ENCODE measurements around the gene SPNS2.

Gene SPNS2

GRCh38 chr17:4503283-4504025, 4.8 kb downstream of the SPNS2 start:
- DNase-seq (ENCODE audit: low read depth in 2 of 2), result no peak

- DNase-seq (ENCODE audit: low read depth in 2 of 2), result no peak
Measured at GRCh38 chr17:4504188-4504587, 5.5 kb downstream of the SPNS2 start.

GRCh38 chr17:4505187-4505586, 6.5 kb downstream of the SPNS2 start:
- DNase-seq (ENCODE audit: low read depth in 2 of 2), result no peak

GRCh38 chr17:4506175-4506813, 7.6 kb downstream of the SPNS2 start:
- no peak for DNase-seq (ENCODE audit: low read depth in 2 of 2)

GRCh38 chr17:4506892-4507291, 8.2 kb downstream of the SPNS2 start:
- DNase-seq (ENCODE audit: low read depth in 2 of 2), result no peak

GRCh38 chr17:4507361-4508111, 8.9 kb downstream of the SPNS2 start:
- DNase-seq (ENCODE audit: low read depth in 2 of 2), result no peak

GRCh38 chr17:4508207-4508606, 9.5 kb downstream of the SPNS2 start:
- DNase-seq (ENCODE audit: low read depth in 2 of 2), result no peak

GRCh38 chr17:4509401-4509800, 10.7 kb downstream of the SPNS2 start:
- no peak for DNase-seq (ENCODE audit: low read depth in 2 of 2)

GRCh38 chr17:4509923-4510617, 11.4 kb downstream of the SPNS2 start:
- DNase-seq (ENCODE audit: low read depth in 2 of 2), result no peak

GRCh38 chr17:4510618-4510941, 11.9 kb downstream of the SPNS2 start:
- no peak for DNase-seq (ENCODE audit: low read depth in 2 of 2)

- no peak for DNase-seq (ENCODE audit: low read depth in 2 of 2)
Measured at GRCh38 chr17:4511199-4511932, 12.7 kb downstream of the SPNS2 start.

GRCh38 chr17:4512156-4513112, 13.8 kb downstream of the SPNS2 start:
- no peak for DNase-seq (ENCODE audit: low read depth in 2 of 2)

GRCh38 chr17:4513113-4514032, 14.7 kb downstream of the SPNS2 start:
- DNase-seq (ENCODE audit: low read depth in 2 of 2), result no peak

GRCh38 chr17:4514206-4514605, 15.5 kb downstream of the SPNS2 start:
- no peak for DNase-seq (ENCODE audit: low read depth in 2 of 2)

GRCh38 chr17:4514779-4515178, 16.1 kb downstream of the SPNS2 start:
- DNase-seq (ENCODE audit: low read depth in 2 of 2), result no peak

GRCh38 chr17:4515501-4515900, 16.8 kb downstream of the SPNS2 start:
- no peak for DNase-seq (ENCODE audit: low read depth in 2 of 2)

- no peak for DNase-seq (ENCODE audit: low read depth in 2 of 2)
Measured at GRCh38 chr17:4516735-4517134, 18.1 kb downstream of the SPNS2 start.

GRCh38 chr17:4518901-4519300, 20.2 kb downstream of the SPNS2 start:
- no peak for DNase-seq (ENCODE audit: low read depth in 2 of 2)

GRCh38 chr17:4519361-4519788, 20.7 kb downstream of the SPNS2 start:
- DNase-seq (ENCODE audit: low read depth in 2 of 2), result no peak

Data from stimulated activated CD8-positive, alpha-beta memory T cell treated with anti-CD3 and anti-CD28 coated beads, Interleukin-2, amount 100 ng/mL, for 48 hours (primary cell).